ENCODE results near the gene RBBP5. TPM values are rescaled to one million over a fixed set of nuclear protein-coding genes. Genes with fewer than 3 reads are reported as not detected.

RBBP5 gene
- total RNA-seq, 1 donor from 2014 or later = 12.4 TPM

DNA sequence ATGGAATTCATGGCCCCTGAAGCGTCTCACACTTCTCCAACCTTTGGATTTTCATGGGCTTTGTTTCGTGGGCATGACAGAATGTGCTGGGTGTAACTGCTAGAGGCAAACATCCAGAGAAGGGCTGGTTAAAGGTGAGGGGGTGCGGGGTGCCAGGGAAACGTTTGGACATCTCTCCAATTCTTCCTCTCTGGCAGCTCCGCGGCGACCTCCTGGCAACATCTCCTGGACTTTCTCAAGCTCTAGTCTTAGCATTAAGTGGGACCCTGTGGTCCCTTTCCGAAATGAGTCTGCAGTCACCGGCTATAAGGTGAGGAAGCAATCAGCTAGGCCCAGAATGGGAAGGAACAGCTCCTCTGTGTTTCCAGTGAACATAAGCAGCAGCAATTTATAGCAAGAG is 49.5 kb downstream of the RBBP5 start:
- DNase-seq (ENCODE audit: low spot score) = no peak

DNA sequence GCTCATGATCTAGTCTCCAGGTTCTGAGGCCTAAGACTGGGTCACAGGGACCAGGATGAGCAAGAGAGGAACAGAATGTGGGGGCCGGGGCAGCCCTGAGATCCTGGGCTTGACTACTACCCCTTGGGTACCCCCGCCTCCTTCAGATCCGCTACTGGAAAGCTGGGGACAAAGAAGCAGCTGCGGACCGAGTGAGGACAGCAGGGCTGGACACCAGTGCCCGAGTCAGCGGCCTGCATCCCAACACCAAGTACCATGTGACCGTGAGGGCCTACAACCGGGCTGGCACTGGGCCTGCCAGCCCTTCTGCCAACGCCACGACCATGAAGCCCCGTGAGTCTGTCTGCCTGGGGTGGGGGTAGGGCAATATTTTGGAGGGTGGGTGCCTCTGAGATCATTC is 50.0 kb downstream of the RBBP5 start:
- H3K9me3 Mint-ChIP-seq (ENCODE audit: low read depth) = no peaks in the 10 kb centered on the region
- no peak overlapping the region for H3K27ac Mint-ChIP-seq (ENCODE audit: unreplicated experiment)
- no peaks in the 10 kb centered on the region for H3K36me3 Mint-ChIP-seq (ENCODE audit: low read depth)
- TF ChIP-seq, protein P1, sequence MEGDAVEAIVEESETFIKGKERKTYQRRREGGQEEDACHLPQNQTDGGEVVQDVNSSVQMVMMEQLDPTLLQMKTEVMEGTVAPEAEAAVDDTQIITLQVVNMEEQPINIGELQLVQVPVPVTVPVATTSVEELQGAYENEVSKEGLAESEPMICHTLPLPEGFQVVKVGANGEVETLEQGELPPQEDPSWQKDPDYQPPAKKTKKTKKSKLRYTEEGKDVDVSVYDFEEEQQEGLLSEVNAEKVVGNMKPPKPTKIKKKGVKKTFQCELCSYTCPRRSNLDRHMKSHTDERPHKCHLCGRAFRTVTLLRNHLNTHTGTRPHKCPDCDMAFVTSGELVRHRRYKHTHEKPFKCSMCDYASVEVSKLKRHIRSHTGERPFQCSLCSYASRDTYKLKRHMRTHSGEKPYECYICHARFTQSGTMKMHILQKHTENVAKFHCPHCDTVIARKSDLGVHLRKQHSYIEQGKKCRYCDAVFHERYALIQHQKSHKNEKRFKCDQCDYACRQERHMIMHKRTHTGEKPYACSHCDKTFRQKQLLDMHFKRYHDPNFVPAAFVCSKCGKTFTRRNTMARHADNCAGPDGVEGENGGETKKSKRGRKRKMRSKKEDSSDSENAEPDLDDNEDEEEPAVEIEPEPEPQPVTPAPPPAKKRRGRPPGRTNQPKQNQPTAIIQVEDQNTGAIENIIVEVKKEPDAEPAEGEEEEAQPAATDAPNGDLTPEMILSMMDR (IDR thresholded peaks at IDR 0.05) = no peak
- H3K27me3 Mint-ChIP-seq (ENCODE audit: low read depth) = no peaks in the 10 kb centered on the region
- DNase-seq (ENCODE audit: low spot score) = no peak
- H3K4me1 Mint-ChIP-seq (ENCODE audit: low read depth) = peaks cover 8% of the 10 kb centered on the region
- H3K4me3 Mint-ChIP-seq (ENCODE audit: unreplicated experiment) = no peak overlapping the region

More for the DNA sequence above, 49.5 kb downstream of the RBBP5 start:
- H3K27ac Mint-ChIP-seq (ENCODE audit: unreplicated experiment) = no peak overlapping the region
- H3K9me3 Mint-ChIP-seq (ENCODE audit: low read depth) = no peaks in the 10 kb centered on the region
- no peaks in the 10 kb centered on the region for H3K27me3 Mint-ChIP-seq (ENCODE audit: low read depth)
- TF ChIP-seq, protein P1 (IDR thresholded peaks at IDR 0.05) = no peak
- peaks cover 8% of the 10 kb centered on the region for H3K4me1 Mint-ChIP-seq (ENCODE audit: low read depth)
- no peaks in the 10 kb centered on the region for H3K36me3 Mint-ChIP-seq (ENCODE audit: low read depth)
- no peak overlapping the region for H3K4me3 Mint-ChIP-seq (ENCODE audit: unreplicated experiment)

DNA sequence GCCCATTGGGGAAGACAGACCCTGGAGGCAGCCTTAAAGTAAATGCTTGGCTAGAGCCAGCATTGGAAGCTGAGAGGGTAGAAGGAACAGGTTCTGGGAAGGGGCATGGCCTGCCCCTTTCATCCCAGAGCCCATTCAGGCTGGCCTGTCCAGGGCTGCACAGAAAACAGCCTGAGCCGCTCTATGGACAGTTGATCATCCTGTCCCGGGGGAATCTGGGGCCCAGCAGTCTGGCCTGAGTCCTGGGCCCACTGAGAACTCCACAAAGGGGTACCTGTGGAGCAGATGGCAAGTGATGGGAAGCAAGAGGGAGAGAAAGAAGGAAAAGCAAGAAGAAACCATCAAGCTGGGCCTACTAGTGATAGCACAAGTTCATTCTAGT is 50.8 kb downstream of the RBBP5 start:
- no peak overlapping the region for H3K27ac Mint-ChIP-seq (ENCODE audit: unreplicated experiment)
- H3K36me3 Mint-ChIP-seq (ENCODE audit: low read depth) = no peaks in the 10 kb centered on the region
- peak; percentile 36 for DNase-seq (ENCODE audit: low spot score)
- H3K9me3 Mint-ChIP-seq (ENCODE audit: low read depth) = no peaks in the 10 kb centered on the region
- TF ChIP-seq, protein P1 (IDR thresholded peaks at IDR 0.05) = no peak
- H3K4me3 Mint-ChIP-seq (ENCODE audit: unreplicated experiment) = no peak overlapping the region
- peaks cover 8% of the 10 kb centered on the region for H3K4me1 Mint-ChIP-seq (ENCODE audit: low read depth)
- H3K27me3 Mint-ChIP-seq (ENCODE audit: low read depth) = no peaks in the 10 kb centered on the region

DNA sequence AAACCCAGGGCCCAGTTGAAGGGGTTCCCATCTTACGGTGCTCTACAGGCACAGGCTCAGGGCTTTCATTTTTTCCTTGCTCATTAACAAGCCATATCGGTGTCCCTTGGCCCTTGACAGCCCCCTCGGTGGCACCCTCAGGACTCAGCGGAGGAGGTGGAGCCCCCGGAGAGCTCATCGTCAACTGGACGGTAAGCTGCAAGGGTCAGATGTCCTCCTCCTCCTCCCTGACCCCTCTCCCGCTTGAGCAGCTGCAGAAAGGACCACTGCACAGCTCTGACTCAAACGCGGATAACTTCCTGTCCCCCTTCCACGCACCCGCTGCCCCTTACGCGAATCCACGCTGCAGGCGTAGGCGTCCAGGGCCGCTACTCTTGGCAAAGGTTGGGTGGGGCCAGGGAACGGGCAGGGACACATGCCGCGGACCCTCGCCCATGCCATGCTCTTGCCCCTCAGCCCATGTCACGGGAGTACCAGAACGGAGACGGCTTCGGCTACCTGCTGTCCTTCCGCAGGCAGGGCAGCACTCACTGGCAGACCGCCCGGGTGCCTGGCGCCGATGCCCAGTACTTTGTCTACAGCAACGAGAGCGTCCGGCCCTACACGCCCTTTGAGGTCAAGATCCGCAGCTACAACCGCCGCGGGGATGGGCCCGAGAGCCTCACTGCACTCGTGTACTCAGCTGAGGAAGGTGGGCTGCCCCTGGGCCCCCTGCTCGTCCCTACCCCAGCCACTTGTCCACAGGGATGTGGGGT is 52.2 kb downstream of the RBBP5 start:
- Mint-ChIP-seq H3K27me3 (ENCODE audit: low read depth) (no peaks in the 10 kb centered on the region), H3K4me3 (ENCODE audit: unreplicated experiment) (no peak overlapping the region), H3K9me3 (ENCODE audit: low read depth) (no peaks in the 10 kb centered on the region), H3K27ac (ENCODE audit: unreplicated experiment) (no peak overlapping the region), H3K4me1 (ENCODE audit: low read depth) (peaks cover 8% of the 10 kb centered on the region), H3K36me3 (ENCODE audit: low read depth) (no peaks in the 10 kb centered on the region)
- TF ChIP-seq, protein P1 (IDR thresholded peaks at IDR 0.05) = no peak
- peak; percentile 94 for DNase-seq (ENCODE audit: low spot score)

DNA sequence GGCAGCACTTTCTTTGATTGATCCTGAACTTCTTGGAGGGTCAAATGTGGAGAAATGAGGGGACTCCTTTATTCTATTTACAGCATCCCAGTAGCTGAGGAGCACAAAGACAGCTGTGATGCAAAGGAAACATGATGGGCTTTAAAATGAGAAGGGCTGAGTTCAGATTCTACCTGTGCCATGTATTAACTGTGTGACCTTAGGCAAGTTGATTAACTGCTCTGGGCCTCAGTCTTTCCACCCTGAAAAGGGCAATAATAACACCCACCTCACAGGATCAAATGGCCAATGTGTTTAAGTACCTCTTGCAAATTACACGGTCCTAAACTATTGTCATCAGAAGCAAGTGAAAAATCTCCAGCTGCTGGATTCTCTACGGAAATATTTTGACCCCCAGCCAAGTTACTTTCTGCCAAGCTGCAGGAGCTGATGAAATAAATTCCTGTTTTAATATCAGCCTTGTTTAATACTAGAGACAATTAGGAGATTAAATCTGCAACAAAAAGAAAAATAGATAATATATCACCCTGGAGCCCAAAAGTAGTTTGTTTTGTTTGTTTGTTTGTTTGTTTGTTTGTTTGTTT is 53.2 kb downstream of the RBBP5 start:
- Mint-ChIP-seq H3K4me1 (ENCODE audit: low read depth) (peaks cover 8% of the 10 kb centered on the region), H3K27me3 (ENCODE audit: low read depth) (peaks cover 3% of the 10 kb centered on the region), H3K9me3 (ENCODE audit: low read depth) (no peaks in the 10 kb centered on the region), H3K4me3 (ENCODE audit: unreplicated experiment) (no peak overlapping the region), H3K27ac (ENCODE audit: unreplicated experiment) (no peak overlapping the region), H3K36me3 (ENCODE audit: low read depth) (no peaks in the 10 kb centered on the region)
- TF ChIP-seq, protein P1 (IDR thresholded peaks at IDR 0.05) = no peak
- DNase-seq (ENCODE audit: low spot score) = no peak
